Measurements from ENCODE around the gene LRRC61.

LRRC61 gene

GRCh38 chr7:150317748-150318444, 5.3 kb upstream of the LRRC61 start:
- H3K27ac ChIP-seq = no peak overlapping the region
- TF ChIP-seq, protein P1, sequence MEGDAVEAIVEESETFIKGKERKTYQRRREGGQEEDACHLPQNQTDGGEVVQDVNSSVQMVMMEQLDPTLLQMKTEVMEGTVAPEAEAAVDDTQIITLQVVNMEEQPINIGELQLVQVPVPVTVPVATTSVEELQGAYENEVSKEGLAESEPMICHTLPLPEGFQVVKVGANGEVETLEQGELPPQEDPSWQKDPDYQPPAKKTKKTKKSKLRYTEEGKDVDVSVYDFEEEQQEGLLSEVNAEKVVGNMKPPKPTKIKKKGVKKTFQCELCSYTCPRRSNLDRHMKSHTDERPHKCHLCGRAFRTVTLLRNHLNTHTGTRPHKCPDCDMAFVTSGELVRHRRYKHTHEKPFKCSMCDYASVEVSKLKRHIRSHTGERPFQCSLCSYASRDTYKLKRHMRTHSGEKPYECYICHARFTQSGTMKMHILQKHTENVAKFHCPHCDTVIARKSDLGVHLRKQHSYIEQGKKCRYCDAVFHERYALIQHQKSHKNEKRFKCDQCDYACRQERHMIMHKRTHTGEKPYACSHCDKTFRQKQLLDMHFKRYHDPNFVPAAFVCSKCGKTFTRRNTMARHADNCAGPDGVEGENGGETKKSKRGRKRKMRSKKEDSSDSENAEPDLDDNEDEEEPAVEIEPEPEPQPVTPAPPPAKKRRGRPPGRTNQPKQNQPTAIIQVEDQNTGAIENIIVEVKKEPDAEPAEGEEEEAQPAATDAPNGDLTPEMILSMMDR (conservative IDR thresholded peaks at IDR 0.05; ENCODE audit: low read depth) = no peak
- CTCF ChIA-PET = no interaction called here
- DNase-seq (ENCODE audit: low spot score) = no peak
- POLR2A ChIA-PET (ENCODE audit: low non-redundant PET) = no interaction called here

DNA sequence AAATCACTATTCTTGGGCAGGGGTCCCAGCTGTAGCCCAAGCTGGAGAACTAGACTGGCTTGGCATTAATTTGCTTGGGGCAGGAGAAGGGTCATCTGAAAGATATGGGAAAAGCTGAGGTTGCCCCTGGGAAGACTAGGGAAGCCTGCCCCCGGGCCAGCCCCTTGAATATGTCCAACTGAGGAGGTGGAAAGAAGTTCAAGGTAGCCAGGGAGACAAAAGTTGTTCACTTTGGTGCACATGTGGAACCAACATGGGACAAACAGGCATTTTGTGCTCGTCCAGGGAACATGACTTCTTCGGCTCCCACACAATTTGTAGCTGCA, 1.4 kb upstream of the LRRC61 start:
- POLR2A ChIA-PET (ENCODE audit: low non-redundant PET) = no interaction called here
- CTCF ChIA-PET = no interaction called here
- DNase-seq (ENCODE audit: low spot score) = no peak
- H3K27ac ChIP-seq = no peak overlapping the region
- TF ChIP-seq, protein P1 (conservative IDR thresholded peaks at IDR 0.05; ENCODE audit: low read depth) = no peak

DNA sequence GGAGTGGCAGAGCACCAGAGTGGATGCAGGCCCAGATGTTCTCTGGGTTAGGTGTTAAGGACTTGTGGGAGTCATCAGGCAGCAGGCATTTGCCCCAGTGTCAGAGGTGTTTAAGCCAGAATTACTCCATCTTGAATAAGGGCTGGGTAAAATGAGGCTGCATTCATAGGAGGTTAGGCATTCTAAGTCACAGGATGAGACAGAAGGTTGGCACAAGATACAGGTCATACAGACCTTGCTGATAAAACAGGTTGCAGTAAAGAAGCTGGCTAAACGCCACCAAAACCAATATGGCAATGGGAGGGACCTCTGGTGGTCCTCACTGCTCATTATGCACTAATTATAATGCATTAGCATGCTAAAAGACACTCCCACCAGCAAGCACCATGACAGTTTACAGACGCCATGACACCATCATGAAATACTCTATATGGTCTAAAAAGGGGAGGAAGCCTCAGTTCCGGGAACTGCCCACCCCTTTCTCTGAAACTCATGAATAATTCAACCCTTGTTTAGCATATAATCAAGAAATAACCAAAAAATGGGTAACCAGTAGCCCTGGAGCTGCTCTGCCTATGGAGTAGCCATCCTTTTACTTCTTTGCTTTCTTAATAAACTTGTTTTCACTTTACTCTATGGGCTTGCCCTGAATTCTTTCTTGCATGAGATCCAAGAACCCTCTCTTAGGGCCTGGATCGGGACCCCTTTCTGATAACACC, 882 bp upstream of the LRRC61 start:
- no peak for DNase-seq (ENCODE audit: low spot score)
- TF ChIP-seq, protein P1 (conservative IDR thresholded peaks at IDR 0.05; ENCODE audit: low read depth) = no peak
- H3K27ac ChIP-seq = peak overlapping the region; percentile 68
- POLR2A ChIA-PET (ENCODE audit: low non-redundant PET) = no interaction called here
- CTCF ChIA-PET = no interaction called here

GRCh38 chr7:150323682-150324372, 672 bp downstream of the LRRC61 start:
- ChIA-PET POLR2A (ENCODE audit: low non-redundant PET) (no interaction called here), CTCF (interaction anchor here (0.6 kb wide), 1 partner anchor 1493 kb away, joined by 3 read pairs; no protein-coding TSS in a partner anchor)
- TF ChIP-seq, protein P1 (conservative IDR thresholded peaks at IDR 0.05; ENCODE audit: low read depth) = 0 out of 2 replicates have a peak, but pooled peaks have one; percentile 4
- DNase-seq (ENCODE audit: low spot score) = peak; percentile 8
- peak overlapping the region; percentile 68 for H3K27ac ChIP-seq

- H3K27ac ChIP-seq = peak overlapping the region; percentile 68
- no peak for DNase-seq (ENCODE audit: low spot score)
- ChIA-PET CTCF (no interaction called here), POLR2A (ENCODE audit: low non-redundant PET) (no interaction called here)
- TF ChIP-seq, protein P1 (conservative IDR thresholded peaks at IDR 0.05; ENCODE audit: low read depth) = no peak
These were observed 1.3 kb downstream of the LRRC61 start for GRCh38 chr7:150324373-150324961.

DNA sequence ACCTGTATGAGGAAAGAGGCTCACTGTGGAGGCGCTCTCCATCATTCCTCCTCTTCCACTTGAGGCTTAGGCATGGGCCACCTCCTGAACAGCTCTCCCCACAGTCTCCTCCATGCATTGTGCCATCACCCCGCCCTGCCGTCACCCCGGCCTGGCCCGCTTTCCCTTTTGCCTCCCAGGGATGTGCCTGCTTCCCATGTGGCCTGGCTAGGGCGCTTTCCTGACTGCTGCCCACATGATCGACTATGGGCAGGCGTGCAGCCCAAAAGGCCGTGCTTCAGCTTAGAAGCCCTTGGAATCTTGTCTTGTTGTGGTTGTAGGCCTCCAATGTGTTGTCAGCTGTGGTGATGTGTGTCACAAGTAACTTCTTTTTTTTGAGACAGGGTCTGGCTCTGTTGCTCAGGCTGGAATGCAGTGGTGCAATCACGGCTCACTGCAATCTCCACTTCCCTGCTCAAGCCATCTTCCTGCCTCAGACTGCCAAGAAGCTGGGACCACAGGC, 2.0 kb downstream of the LRRC61 start:
- no peak for DNase-seq (ENCODE audit: low spot score)
- ChIA-PET POLR2A (ENCODE audit: low non-redundant PET) (no interaction called here), CTCF (no interaction called here)
- TF ChIP-seq, protein P1 (conservative IDR thresholded peaks at IDR 0.05; ENCODE audit: low read depth) = no peak
- no peak overlapping the region; the same call in 1 of the 2 replicates for H3K27ac ChIP-seq

Data from RWPE1 (cell line).